ENCODE data around the gene TYMP. TPM values are rescaled to one million over a fixed set of nuclear protein-coding genes. Genes with fewer than 3 reads are reported as not detected.

Gene TYMP
- polyA plus RNA-seq, 1 experiment = 2.9 TPM

GRCh38 chr22:50573491-50574382, 43.9 kb upstream of the TYMP start:
- DNase-seq (ENCODE audit: low read depth, low spot score) = no peak
- ChIA-PET POLR2A (no interaction called here), CTCF (no interaction called here)

DNA sequence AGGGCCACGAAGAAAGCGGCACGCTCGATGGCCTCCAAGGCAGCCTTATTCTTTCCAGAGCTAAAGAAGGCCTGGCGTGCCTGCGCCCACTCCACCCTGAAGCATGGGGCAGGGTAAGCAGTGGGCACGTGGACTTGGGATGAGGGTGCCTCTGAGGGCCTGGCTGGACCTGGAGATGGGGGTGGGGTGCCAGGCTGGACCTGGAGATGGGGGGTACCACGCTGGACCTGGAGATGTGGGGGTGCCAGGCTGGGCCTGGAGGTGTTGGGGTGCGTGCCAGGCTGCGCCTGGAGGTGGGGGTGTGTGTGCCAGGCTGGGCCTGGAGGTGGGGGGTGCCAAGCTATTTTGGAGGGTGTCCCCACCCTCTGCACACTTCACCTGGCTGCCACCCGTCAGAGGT, 43.2 kb upstream of the TYMP start:
- DNase-seq (ENCODE audit: low read depth, low spot score) = no peak
- ChIA-PET POLR2A (no interaction called here), CTCF (interaction anchor here (1.6 kb wide), 1 partner anchor 10 kb away, joined by 12 read pairs; the partner anchor contains the start of gene SYCE3)
- no peak overlapping the region for H3K27ac ChIP-seq (ENCODE audit: low read depth, low read length)
- H3K4me3 ChIP-seq (ENCODE audit: low read depth, low read length) = no peak overlapping the region
- H3K27me3 ChIP-seq (ENCODE audit: control insufficient read depth, insufficient read depth, low read length) = peaks cover 18% of the 10 kb centered on the region
- TF ChIP-seq CTCF (IDR thresholded peaks at IDR 0.05; ENCODE audit: low read depth, low read length) = no peak
- no peaks in the 10 kb centered on the region for H3K9me3 ChIP-seq (ENCODE audit: control insufficient read depth, insufficient read depth, low read length)

More at GRCh38 chr22:50573491-50574382, 43.9 kb upstream of the TYMP start:
- H3K4me3 ChIP-seq (ENCODE audit: low read depth, low read length) = no peak overlapping the region
- no peak overlapping the region for H3K27ac ChIP-seq (ENCODE audit: low read depth, low read length)
- peaks cover 18% of the 10 kb centered on the region for H3K27me3 ChIP-seq (ENCODE audit: control insufficient read depth, insufficient read depth, low read length)
- H3K9me3 ChIP-seq (ENCODE audit: control insufficient read depth, insufficient read depth, low read length) = no peaks in the 10 kb centered on the region
- TF ChIP-seq CTCF (IDR thresholded peaks at IDR 0.05; ENCODE audit: low read depth, low read length) = no peak

GRCh38 chr22:50571264-50572175, 41.7 kb upstream of the TYMP start:
- no peak overlapping the region for H3K4me3 ChIP-seq (ENCODE audit: low read depth, low read length)
- no peak for DNase-seq (ENCODE audit: low read depth, low spot score)
- no peaks in the 10 kb centered on the region for H3K9me3 ChIP-seq (ENCODE audit: control insufficient read depth, insufficient read depth, low read length)
- no peak for TF ChIP-seq CTCF (IDR thresholded peaks at IDR 0.05; ENCODE audit: low read depth, low read length)
- no peak overlapping the region for H3K27ac ChIP-seq (ENCODE audit: low read depth, low read length)
- peaks cover 14% of the 10 kb centered on the region for H3K27me3 ChIP-seq (ENCODE audit: control insufficient read depth, insufficient read depth, low read length)
- ChIA-PET POLR2A (no interaction called here), CTCF (interaction anchor here (1.6 kb wide), 1 partner anchor 9 kb away, joined by 12 read pairs; the partner anchor contains the start of gene SYCE3)

GRCh38 chr22:50570861-50571260, 41.0 kb upstream of the TYMP start:
- ChIA-PET CTCF (no interaction called here), POLR2A (no interaction called here)
- Histone ChIP-seq H3K9me3 (ENCODE audit: control insufficient read depth, insufficient read depth, low read length) (no peaks in the 10 kb centered on the region), H3K4me3 (ENCODE audit: low read depth, low read length) (no peak overlapping the region), H3K27ac (ENCODE audit: low read depth, low read length) (no peak overlapping the region), H3K27me3 (ENCODE audit: control insufficient read depth, insufficient read depth, low read length) (peaks cover 11% of the 10 kb centered on the region)
- no peak for DNase-seq (ENCODE audit: low read depth, low spot score)
- TF ChIP-seq CTCF (IDR thresholded peaks at IDR 0.05; ENCODE audit: low read depth, low read length) = no peak

All from AG04450 (cell line).